SH-SY5Y (cell line): ENCODE data around the gene COL6A3.

ENCODE experiments used
- GATA2 ChIP-seq: IDR thresholded peaks from 2 replicates; pipeline ENCODE4 v1.6.1; 2011; ENCODE audit warnings: mild to moderate bottlenecking, low read depth, low read length
- GATA3 ChIP-seq: IDR thresholded peaks from 2 replicates; pipeline ENCODE4 v1.6.1; 2011; ENCODE audit warnings: low read depth, mild to moderate bottlenecking, low read length, moderate library complexity

- TF ChIP-seq GATA3: no peak
- no peak; the same call in 1 of the 2 replicates for TF ChIP-seq GATA2
These were observed 9.9 kb upstream of the COL6A3 start for GRCh38 chr2:237423891-237424290.
